ENCODE data around the gene EHMT1. TPM values are rescaled to one million over a fixed set of nuclear protein-coding genes. Genes with fewer than 3 reads are reported as not detected.
A peak's percentile ranks its signal among the peaks of the same experiment; 100 is the strongest.
"Not testable (repeated sequence)": the region's sequence is repeated elsewhere in the genome, so short reads cannot be mapped to it uniquely, and the experiment has no call there.

EHMT1 gene
- total and polyA plus RNA-seq, 2 donors: 44.7 to 48.6 TPM

GRCh38 chr9:137878146-137878941 lies 259.5 kb downstream of the EHMT1 start:
- DNase-seq (ENCODE audit: extremely low spot score): no peak
- Histone ChIP-seq H3K4me3 (ENCODE audit: low read depth, low read length) (peak overlapping the region; percentile 37), H3K4me1 (ENCODE audit: insufficient read depth) (peaks cover 1% of the 10 kb centered on the region), H3K36me3 (ENCODE audit: insufficient read depth) (no peaks in the 10 kb centered on the region), H3K27ac (ENCODE audit: low read depth) (no peak overlapping the region)
- WGBS: 2% methylated on average over 101 of the region's 101 CpGs

GRCh38 chr9:137879052-137879451 lies 260.2 kb downstream of the EHMT1 start:
- Histone ChIP-seq H3K4me3 (ENCODE audit: low read depth, low read length) (no peak overlapping the region), H3K4me1 (ENCODE audit: insufficient read depth) (peaks cover 1% of the 10 kb centered on the region), H3K27ac (ENCODE audit: low read depth) (no peak overlapping the region), H3K36me3 (ENCODE audit: insufficient read depth) (no peaks in the 10 kb centered on the region)
- WGBS: 82% methylated on average over 20 of the region's 20 CpGs
- no peak for DNase-seq (ENCODE audit: extremely low spot score)

GRCh38 chr9:137879566-137880150 lies 260.9 kb downstream of the EHMT1 start:
- 88% methylated on average over 8 of the region's 8 CpGs for WGBS
- no peak overlapping the region for H3K27ac ChIP-seq (ENCODE audit: low read depth)
- no peak for DNase-seq (ENCODE audit: extremely low spot score)
- no peaks in the 10 kb centered on the region for H3K36me3 ChIP-seq (ENCODE audit: insufficient read depth)
- no peak overlapping the region for H3K4me3 ChIP-seq (ENCODE audit: low read depth, low read length)
- peaks cover 1% of the 10 kb centered on the region for H3K4me1 ChIP-seq (ENCODE audit: insufficient read depth)

GRCh38 chr9:137880160-137880975 lies 261.6 kb downstream of the EHMT1 start:
- Histone ChIP-seq H3K36me3 (ENCODE audit: insufficient read depth) (no peaks in the 10 kb centered on the region), H3K4me1 (ENCODE audit: insufficient read depth) (peaks cover 1% of the 10 kb centered on the region), H3K27ac (ENCODE audit: low read depth) (no peak overlapping the region), H3K4me3 (ENCODE audit: low read depth, low read length) (no peak overlapping the region)
- no peak for DNase-seq (ENCODE audit: extremely low spot score)
- 79% methylated on average over 16 of the region's 16 CpGs for WGBS

- 78% methylated on average over 10 of the region's 10 CpGs for WGBS
- Histone ChIP-seq H3K4me1 (ENCODE audit: insufficient read depth) (peaks cover 1% of the 10 kb centered on the region), H3K4me3 (ENCODE audit: low read depth, low read length) (no peak overlapping the region), H3K27ac (ENCODE audit: low read depth) (no peak overlapping the region), H3K36me3 (ENCODE audit: insufficient read depth) (no peaks in the 10 kb centered on the region)
- no peak for DNase-seq (ENCODE audit: extremely low spot score)
These were observed 262.2 kb downstream of the EHMT1 start for GRCh38 chr9:137880976-137881530.

GRCh38 chr9:137881591-137882505 lies 263.0 kb downstream of the EHMT1 start:
- no peak for DNase-seq (ENCODE audit: extremely low spot score)
- H3K4me1 ChIP-seq (ENCODE audit: insufficient read depth): peaks cover 1% of the 10 kb centered on the region
- 68% methylated on average over 19 of the region's 19 CpGs for WGBS
- H3K27ac ChIP-seq (ENCODE audit: low read depth): no peak overlapping the region
- no peaks in the 10 kb centered on the region for H3K36me3 ChIP-seq (ENCODE audit: insufficient read depth)
- no peak overlapping the region for H3K4me3 ChIP-seq (ENCODE audit: low read depth, low read length)

DNA sequence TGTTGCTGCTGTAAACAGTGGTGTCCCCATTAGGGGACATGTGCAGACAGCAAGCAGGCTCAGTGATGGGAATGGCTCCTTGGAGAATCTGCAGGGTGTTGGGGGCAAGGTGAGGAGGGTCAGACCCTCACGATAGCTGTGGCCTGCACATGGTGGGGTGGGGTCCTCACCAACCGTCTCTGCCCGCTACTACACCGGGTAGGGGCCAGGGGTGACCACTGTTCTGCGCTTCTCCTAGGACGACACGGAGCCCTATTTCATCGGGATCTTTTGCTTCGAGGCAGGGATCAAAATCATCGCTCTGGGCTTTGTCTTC lies 263.7 kb downstream of the EHMT1 start:
- Histone ChIP-seq H3K4me3 (ENCODE audit: low read depth, low read length) (no peak overlapping the region), H3K27ac (ENCODE audit: low read depth) (no peak overlapping the region), H3K4me1 (ENCODE audit: insufficient read depth) (peaks cover 1% of the 10 kb centered on the region), H3K36me3 (ENCODE audit: insufficient read depth) (no peaks in the 10 kb centered on the region)
- WGBS: 89% methylated on average over 10 of the region's 10 CpGs
- no peak for DNase-seq (ENCODE audit: extremely low spot score)

GRCh38 chr9:137883977-137884376 lies 265.2 kb downstream of the EHMT1 start:
- not testable (repeated sequence) for H3K36me3 ChIP-seq (ENCODE audit: insufficient read depth); H3K4me1 ChIP-seq (ENCODE audit: insufficient read depth); H3K27ac ChIP-seq (ENCODE audit: low read depth); H3K4me3 ChIP-seq (ENCODE audit: low read depth, low read length); DNase-seq (ENCODE audit: extremely low spot score)
- WGBS: 74% methylated on average over 2 of the region's 6 CpGs

DNA sequence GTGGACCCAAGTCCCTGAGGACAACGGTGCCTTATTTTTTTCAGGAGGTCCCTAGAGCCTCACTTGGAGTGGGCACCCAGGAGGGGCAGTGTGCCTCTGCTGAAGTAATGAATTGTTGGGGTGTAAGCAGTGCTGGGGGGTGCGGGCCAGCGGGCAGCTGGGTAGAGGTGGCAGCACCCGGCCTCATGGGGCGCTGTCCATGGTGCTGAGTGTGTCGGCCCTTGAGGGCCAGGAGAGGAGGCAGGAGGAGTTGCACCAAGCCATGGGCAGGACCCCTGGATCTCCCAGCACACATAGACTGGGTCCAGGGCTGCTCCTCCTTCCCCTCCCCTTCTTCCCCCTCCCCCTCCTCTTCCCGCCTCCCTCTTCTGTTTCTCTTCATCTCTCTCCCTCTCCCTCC lies 265.7 kb downstream of the EHMT1 start:
- DNase-seq (ENCODE audit: extremely low spot score); H3K4me1 ChIP-seq (ENCODE audit: insufficient read depth); H3K4me3 ChIP-seq (ENCODE audit: low read depth, low read length); H3K36me3 ChIP-seq (ENCODE audit: insufficient read depth); H3K27ac ChIP-seq (ENCODE audit: low read depth): not testable (repeated sequence)
- 27% methylated on average over 6 of the region's 7 CpGs for WGBS

GRCh38 chr9:137885121-137885520 lies 266.3 kb downstream of the EHMT1 start:
- H3K4me1 ChIP-seq (ENCODE audit: insufficient read depth); H3K27ac ChIP-seq (ENCODE audit: low read depth); DNase-seq (ENCODE audit: extremely low spot score); H3K36me3 ChIP-seq (ENCODE audit: insufficient read depth); H3K4me3 ChIP-seq (ENCODE audit: low read depth, low read length): not testable (repeated sequence)
- 85% methylated on average over 10 of the region's 12 CpGs for WGBS
